GM18498 (cell line): ENCODE measurements around the gene HBA1.
"Not testable (repeated sequence)": the region's sequence is repeated elsewhere in the genome, so short reads cannot be mapped to it uniquely, and the experiment has no call there.

Experiments used
- ATAC-seq: cut with Tn5 transposase; IDR thresholded peaks from one replicate; pipeline ENCODE4 v1.9.1; 2021; ENCODE audit warnings: mild to moderate bottlenecking, moderate library complexity; ENCODE audit not compliant: unreplicated experiment

HBA1 gene

GRCh38 chr16:176477-177382 is at the start of gene HBA1:
Gene HBA1, plus strand, starts transcription at chr16:176680. Its CDS starts 37 bp downstream, at chr16:176717.
- not testable (repeated sequence) for ATAC-seq

- ATAC-seq, result no peak
Measured at GRCh38 chr16:129075-129474, 47.4 kb upstream of the HBA1 start.

- no peak for ATAC-seq
Measured at GRCh38 chr16:130533-131173, 45.8 kb upstream of the HBA1 start.

- no peak for ATAC-seq
Measured at GRCh38 chr16:132120-132519, 44.4 kb upstream of the HBA1 start.

GRCh38 chr16:133716-134115 is 42.8 kb upstream of the HBA1 start:
- no peak for ATAC-seq

GRCh38 chr16:138049-138417 is 38.4 kb upstream of the HBA1 start:
- ATAC-seq, result no peak

- ATAC-seq, result no peak
Measured at GRCh38 chr16:140175-140857, 36.2 kb upstream of the HBA1 start.

GRCh38 chr16:142405-142967 is 34.0 kb upstream of the HBA1 start:
- ATAC-seq, result no peak

GRCh38 chr16:143047-143446 is 33.4 kb upstream of the HBA1 start:
- no peak for ATAC-seq

- ATAC-seq, result no peak
Measured at GRCh38 chr16:143456-143855, 33.0 kb upstream of the HBA1 start.

- ATAC-seq, result no peak
Measured at GRCh38 chr16:144797-145252, 31.7 kb upstream of the HBA1 start.

GRCh38 chr16:146646-147045 is 29.8 kb upstream of the HBA1 start:
- no peak for ATAC-seq

- ATAC-seq, result no peak
Measured at GRCh38 chr16:149024-149660, 27.3 kb upstream of the HBA1 start.

GRCh38 chr16:152141-153128 is 24.0 kb upstream of the HBA1 start, which contains the start of gene HBZ:
Gene HBZ, plus strand, starts transcription at chr16:152644. Its CDS starts 266 bp downstream, at chr16:152910.
- ATAC-seq, result no peak

- ATAC-seq, result not testable (repeated sequence)
Measured at GRCh38 chr16:153129-153521, 23.4 kb upstream of the HBA1 start.

- ATAC-seq, result not testable (repeated sequence)
Measured at GRCh38 chr16:153550-154216, 22.8 kb upstream of the HBA1 start.

- no peak for ATAC-seq
Measured at GRCh38 chr16:154217-155030, 22.1 kb upstream of the HBA1 start.

GRCh38 chr16:155031-155398 is 21.5 kb upstream of the HBA1 start:
- no peak for ATAC-seq
